Osteocyte (in vitro differentiated cells): ENCODE measurements around the gene SRGAP2C. TPM values are rescaled to one million over a fixed set of nuclear protein-coding genes. Genes with fewer than 3 reads are reported as not detected.
"Not testable (repeated sequence)": the region's sequence is repeated elsewhere in the genome, so short reads cannot be mapped to it uniquely, and the experiment has no call there.

ENCODE experiments used
- DNase-seq: peaks from one replicate; pipeline ENCODE4 v3.0.0; 2021; ENCODE audit warnings: mixed read lengths; ENCODE audit not compliant: unreplicated experiment; ENCODE audit errors: extremely low spot score
- H3K27ac Mint-ChIP-seq: one replicate; pipeline ENCODE4 v1.8.0; 2021; ENCODE audit warnings: mild to moderate bottlenecking, mixed read lengths; ENCODE audit not compliant: unreplicated experiment
- H3K27me3 Mint-ChIP-seq: one replicate; pipeline ENCODE4 v1.8.0; 2021; ENCODE audit warnings: mixed read lengths; ENCODE audit not compliant: unreplicated experiment
- H3K36me3 Mint-ChIP-seq: one replicate; pipeline ENCODE4 v1.8.0; 2021; ENCODE audit warnings: mixed read lengths; ENCODE audit not compliant: unreplicated experiment
- H3K4me1 Mint-ChIP-seq: one replicate; pipeline ENCODE4 v1.8.0; 2021; ENCODE audit warnings: mixed read lengths; ENCODE audit not compliant: unreplicated experiment
- H3K4me3 Mint-ChIP-seq: one replicate; pipeline ENCODE4 v1.8.0; 2021; ENCODE audit warnings: mild to moderate bottlenecking, moderate library complexity, mixed read lengths; ENCODE audit not compliant: unreplicated experiment
- H3K9me3 Mint-ChIP-seq: one replicate; pipeline ENCODE4 v1.8.0; 2021; ENCODE audit warnings: mixed read lengths; ENCODE audit not compliant: unreplicated experiment
- long read RNA-seq: library from polyadenylated mRNA; unstranded; transcript quantifications from one replicate; pipeline ENCODE4 v2.0.0, GENCODE V29; 2021
- total RNA-seq: library from RNA; stranded (reverse); gene quantifications from 2 replicates; pipeline ENCODE4 v1.2.1, GENCODE V29; 2021
- TF ChIP-seq, protein P1 (sequence below): fragments of 200-600 bp; sonication (generic); IDR thresholded peaks from 2 replicates; pipeline ENCODE4 v1.5.0; 2021; ENCODE audit warnings: antibody characterized with exemption, mild to moderate bottlenecking, moderate library complexity

SRGAP2C gene
- 42.5 and 45.4 TPM in 2 replicates for total RNA-seq
- long read RNA-seq, full-length matches to known transcripts, result 6 of 31 reads
- long read RNA-seq, partial matches to known transcripts, result 16 of 31 reads
- long read RNA-seq, other reads (novel, unspliced or antisense), result 9 of 31 reads

DNA sequence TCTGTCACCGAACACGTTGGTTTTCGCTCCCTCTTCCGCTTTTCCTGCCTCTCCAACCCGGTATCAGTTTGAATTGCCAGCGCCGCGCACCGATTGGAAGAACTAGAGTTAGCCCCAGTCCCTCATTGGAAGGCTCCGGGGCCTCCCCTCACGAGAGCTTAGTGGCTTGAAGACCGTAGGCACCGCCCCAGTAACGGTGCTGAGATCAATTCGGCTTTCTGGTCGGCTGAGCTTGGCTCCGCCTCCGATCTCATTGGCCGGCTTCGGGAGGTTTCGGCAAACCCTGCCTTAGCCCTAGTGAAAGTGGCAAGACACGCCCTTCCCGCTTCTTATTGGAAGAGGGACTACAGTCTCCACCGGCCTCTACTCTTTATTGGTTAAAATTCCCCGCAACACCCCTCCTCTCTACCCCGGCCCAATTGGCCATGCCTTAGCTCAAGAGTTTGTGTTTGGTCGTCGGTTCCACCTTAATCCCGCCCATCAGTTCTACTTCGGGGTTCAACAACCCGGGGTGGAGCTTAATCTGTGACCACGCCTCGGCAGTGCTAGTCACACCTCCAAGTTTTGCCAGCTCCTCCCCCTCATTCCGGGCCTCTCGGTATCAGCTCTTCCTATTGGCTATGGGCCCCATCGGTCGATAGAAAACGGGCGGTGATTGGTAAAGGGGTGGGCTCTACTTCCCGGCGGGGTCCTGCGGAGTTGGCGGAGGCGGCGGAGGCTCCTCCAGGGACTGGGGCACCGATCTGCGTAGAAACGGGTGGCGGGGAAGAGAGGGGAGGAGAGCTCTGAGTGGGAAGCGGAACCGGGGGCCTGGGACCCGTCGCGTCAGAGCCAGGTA lies at the start of gene SRGAP2C, which contains the start of gene FAM72B:
SRGAP2C (plus strand) TSS at position 686 of the 838 bp plus-strand sequence. CDS start 2,472 bp downstream, outside the sequence.
FAM72B (minus strand) TSS at position 51 of the 838 bp plus-strand sequence. CDS start 851 bp downstream, outside the sequence.
- not testable (repeated sequence) for H3K27me3 Mint-ChIP-seq, H3K4me1 Mint-ChIP-seq, H3K9me3 Mint-ChIP-seq, H3K36me3 Mint-ChIP-seq
- DNase-seq, result peak; percentile 97
- Mint-ChIP-seq H3K27ac (peak within 1 kb of the TSS; percentile 89), H3K4me3 (peak within 1 kb of the TSS; percentile 81)

DNA sequence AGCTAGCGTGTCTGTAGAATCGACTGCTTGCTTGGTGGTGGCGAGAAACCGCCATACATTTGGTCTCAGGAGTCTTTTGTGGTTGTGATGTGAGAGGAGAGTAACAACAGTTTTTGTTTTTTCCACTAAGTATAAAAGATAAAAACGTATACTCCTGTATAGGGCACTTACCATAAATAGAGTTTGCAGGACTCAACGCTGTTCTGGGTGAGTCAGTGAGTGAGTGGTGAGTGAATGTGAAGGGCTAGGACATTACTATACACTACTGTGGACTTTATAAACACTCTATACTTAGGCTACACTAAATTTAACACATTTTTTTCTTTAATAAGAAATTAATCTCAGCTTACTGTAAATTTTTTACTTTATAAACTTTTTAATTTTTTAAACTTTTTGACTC lies 44.4 kb upstream of the SRGAP2C start:
- not testable (repeated sequence) for DNase-seq, H3K4me3 Mint-ChIP-seq, H3K9me3 Mint-ChIP-seq, H3K27me3 Mint-ChIP-seq, H3K36me3 Mint-ChIP-seq, H3K4me1 Mint-ChIP-seq, H3K27ac Mint-ChIP-seq

DNA sequence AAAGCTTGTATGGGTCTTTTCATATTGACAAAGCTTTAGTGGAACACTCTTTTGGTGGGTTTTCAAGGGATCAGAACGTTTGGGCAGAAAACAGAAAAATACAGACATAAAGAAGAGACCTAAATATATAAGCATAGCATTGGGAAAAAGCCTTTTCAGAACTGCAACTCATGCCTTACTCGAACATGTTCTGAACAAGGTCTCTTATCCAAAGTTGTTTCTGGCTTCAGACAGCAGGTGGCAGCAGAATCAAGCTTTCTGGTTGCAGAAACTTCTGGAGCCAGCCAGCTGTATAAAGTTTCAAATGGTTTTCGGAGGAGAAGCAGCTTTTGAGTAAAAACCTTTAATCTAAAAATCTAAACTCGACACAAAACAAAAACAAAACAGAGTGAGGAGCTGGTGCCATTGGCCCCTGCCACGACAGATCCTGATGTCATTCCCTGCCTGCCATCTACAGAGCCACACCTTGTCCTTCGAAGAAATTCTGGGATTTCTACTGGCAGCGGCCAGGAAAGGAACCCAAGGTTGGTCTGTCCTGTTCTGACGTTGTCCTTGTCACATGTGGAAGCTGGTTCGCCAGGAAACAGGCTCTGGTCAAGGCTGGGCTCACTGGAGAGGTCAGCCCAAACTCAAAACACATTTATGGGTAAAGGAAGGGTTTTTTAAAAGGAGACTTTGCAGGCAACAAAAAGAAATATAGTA lies 36.1 kb upstream of the SRGAP2C start:
- not testable (repeated sequence) for H3K9me3 Mint-ChIP-seq, DNase-seq, H3K27me3 Mint-ChIP-seq, H3K4me1 Mint-ChIP-seq, H3K36me3 Mint-ChIP-seq, H3K27ac Mint-ChIP-seq, H3K4me3 Mint-ChIP-seq

DNA sequence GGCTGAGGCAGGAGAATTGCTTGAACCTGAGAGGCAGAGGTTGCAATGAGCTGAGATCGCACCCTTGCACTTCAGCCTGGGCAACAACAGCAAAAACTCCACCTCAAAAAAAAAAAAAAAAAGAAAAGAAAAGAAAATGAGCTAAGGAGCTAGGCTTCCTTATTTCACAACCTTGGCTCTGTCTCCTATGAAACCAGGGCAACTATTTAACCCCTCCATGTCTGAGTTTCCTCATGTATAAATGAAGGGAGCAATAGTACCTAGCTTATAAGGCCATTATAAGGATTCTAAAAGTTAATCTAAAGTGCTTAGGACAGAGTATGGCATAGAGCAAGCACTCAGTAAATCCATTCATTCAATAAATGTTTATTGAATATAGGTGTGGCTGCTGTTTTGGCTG lies 33.5 kb upstream of the SRGAP2C start:
- H3K27me3 Mint-ChIP-seq, H3K36me3 Mint-ChIP-seq, H3K9me3 Mint-ChIP-seq, H3K27ac Mint-ChIP-seq, DNase-seq, H3K4me3 Mint-ChIP-seq, H3K4me1 Mint-ChIP-seq: not testable (repeated sequence)

GRCh38 chr1:121152788-121153187 lies 32.0 kb upstream of the SRGAP2C start:
- not testable (repeated sequence) for H3K27ac Mint-ChIP-seq, H3K4me3 Mint-ChIP-seq, H3K9me3 Mint-ChIP-seq, DNase-seq, H3K4me1 Mint-ChIP-seq, H3K36me3 Mint-ChIP-seq, H3K27me3 Mint-ChIP-seq

- not testable (repeated sequence) for H3K36me3 Mint-ChIP-seq, H3K27me3 Mint-ChIP-seq, H3K4me1 Mint-ChIP-seq, DNase-seq, H3K9me3 Mint-ChIP-seq, H3K27ac Mint-ChIP-seq, H3K4me3 Mint-ChIP-seq
Measured at GRCh38 chr1:121154811-121155210, 30.0 kb upstream of the SRGAP2C start.

GRCh38 chr1:121155671-121156358 lies 29.0 kb upstream of the SRGAP2C start:
- TF ChIP-seq, protein P1, sequence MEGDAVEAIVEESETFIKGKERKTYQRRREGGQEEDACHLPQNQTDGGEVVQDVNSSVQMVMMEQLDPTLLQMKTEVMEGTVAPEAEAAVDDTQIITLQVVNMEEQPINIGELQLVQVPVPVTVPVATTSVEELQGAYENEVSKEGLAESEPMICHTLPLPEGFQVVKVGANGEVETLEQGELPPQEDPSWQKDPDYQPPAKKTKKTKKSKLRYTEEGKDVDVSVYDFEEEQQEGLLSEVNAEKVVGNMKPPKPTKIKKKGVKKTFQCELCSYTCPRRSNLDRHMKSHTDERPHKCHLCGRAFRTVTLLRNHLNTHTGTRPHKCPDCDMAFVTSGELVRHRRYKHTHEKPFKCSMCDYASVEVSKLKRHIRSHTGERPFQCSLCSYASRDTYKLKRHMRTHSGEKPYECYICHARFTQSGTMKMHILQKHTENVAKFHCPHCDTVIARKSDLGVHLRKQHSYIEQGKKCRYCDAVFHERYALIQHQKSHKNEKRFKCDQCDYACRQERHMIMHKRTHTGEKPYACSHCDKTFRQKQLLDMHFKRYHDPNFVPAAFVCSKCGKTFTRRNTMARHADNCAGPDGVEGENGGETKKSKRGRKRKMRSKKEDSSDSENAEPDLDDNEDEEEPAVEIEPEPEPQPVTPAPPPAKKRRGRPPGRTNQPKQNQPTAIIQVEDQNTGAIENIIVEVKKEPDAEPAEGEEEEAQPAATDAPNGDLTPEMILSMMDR, result peak; percentile 46
- not testable (repeated sequence) for H3K27me3 Mint-ChIP-seq, H3K4me3 Mint-ChIP-seq, H3K27ac Mint-ChIP-seq, H3K36me3 Mint-ChIP-seq, DNase-seq, H3K9me3 Mint-ChIP-seq, H3K4me1 Mint-ChIP-seq

- not testable (repeated sequence) for H3K4me1 Mint-ChIP-seq, H3K27ac Mint-ChIP-seq, H3K9me3 Mint-ChIP-seq, H3K27me3 Mint-ChIP-seq, H3K36me3 Mint-ChIP-seq, H3K4me3 Mint-ChIP-seq, DNase-seq
Measured at GRCh38 chr1:121156958-121157603, 27.7 kb upstream of the SRGAP2C start.

GRCh38 chr1:121157609-121158008 lies 27.2 kb upstream of the SRGAP2C start:
- not testable (repeated sequence) for H3K27me3 Mint-ChIP-seq, H3K9me3 Mint-ChIP-seq, H3K4me1 Mint-ChIP-seq, DNase-seq, H3K4me3 Mint-ChIP-seq, H3K36me3 Mint-ChIP-seq, H3K27ac Mint-ChIP-seq

DNA sequence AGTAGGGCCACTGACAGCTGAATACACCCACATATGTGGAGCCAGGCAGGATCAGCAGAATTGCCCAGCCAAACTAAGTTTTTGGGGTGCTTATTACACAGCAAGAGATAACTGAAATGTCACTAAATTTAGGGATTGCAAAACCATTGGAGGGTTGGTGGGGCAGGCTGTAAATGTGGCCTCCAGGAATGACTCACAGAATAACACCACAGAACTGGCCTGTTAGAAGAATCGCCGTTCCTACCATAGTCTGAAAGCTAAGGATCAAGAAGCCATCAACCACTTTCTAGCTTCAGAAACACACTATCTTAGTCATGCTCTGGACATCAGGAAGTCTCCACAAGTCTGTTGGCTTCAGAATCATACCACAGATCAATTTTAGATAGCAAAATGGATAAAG lies 24.7 kb upstream of the SRGAP2C start:
- not testable (repeated sequence) for H3K9me3 Mint-ChIP-seq, H3K27me3 Mint-ChIP-seq, H3K4me1 Mint-ChIP-seq, DNase-seq, H3K27ac Mint-ChIP-seq, H3K36me3 Mint-ChIP-seq, H3K4me3 Mint-ChIP-seq
